ENCODE results near the gene JAKMIP2.
"Not testable (repeated sequence)": the region's sequence is repeated elsewhere in the genome, so short reads cannot be mapped to it uniquely, and the experiment has no call there.

The JAKMIP2 gene

GRCh38 chr5:147748590-147748989, 33.9 kb downstream of the JAKMIP2 start:
- DNase-seq, result no peak

- no peak for DNase-seq
Measured at GRCh38 chr5:147746986-147747385, 35.5 kb downstream of the JAKMIP2 start.

- peak in 8 of 56 donors; percentile 3 to 32 (median 18) for DNase-seq
Measured at GRCh38 chr5:147743678-147744374, 38.7 kb downstream of the JAKMIP2 start.

GRCh38 chr5:147743012-147743411, 39.5 kb downstream of the JAKMIP2 start:
- DNase-seq, result no peak

GRCh38 chr5:147742151-147742550, 40.4 kb downstream of the JAKMIP2 start:
- no peak for DNase-seq

GRCh38 chr5:147740864-147741263, 41.7 kb downstream of the JAKMIP2 start:
- no peak for DNase-seq

GRCh38 chr5:147737921-147738320, 44.6 kb downstream of the JAKMIP2 start:
- DNase-seq, result no peak

- no peak for DNase-seq
Measured at GRCh38 chr5:147735621-147736125, 46.9 kb downstream of the JAKMIP2 start.

- no peak for DNase-seq
Measured at GRCh38 chr5:147734894-147735293, 47.6 kb downstream of the JAKMIP2 start.

- no peak for DNase-seq
Measured at GRCh38 chr5:147733075-147733474, 49.5 kb downstream of the JAKMIP2 start.

- peak in 5 of 56 donors; percentile 1 to 38 (median 15) for DNase-seq
Measured at GRCh38 chr5:147732291-147732883, 50.1 kb downstream of the JAKMIP2 start.

GRCh38 chr5:147731431-147732290, 50.9 kb downstream of the JAKMIP2 start:
- DNase-seq, result peak in 3 of 56 donors; percentile 10 to 33 (median 14)

- DNase-seq, result no peak
Measured at GRCh38 chr5:147727200-147727599, 55.3 kb downstream of the JAKMIP2 start.

- not testable (repeated sequence) for DNase-seq
Measured at GRCh38 chr5:147721191-147721960, 61.2 kb downstream of the JAKMIP2 start.

- no peak for DNase-seq
Measured at GRCh38 chr5:147713550-147714295, 68.8 kb downstream of the JAKMIP2 start.

GRCh38 chr5:147712598-147712997, 69.9 kb downstream of the JAKMIP2 start:
- no peak for DNase-seq

GRCh38 chr5:147712019-147712418, 70.5 kb downstream of the JAKMIP2 start:
- DNase-seq, result no peak

- no peak for DNase-seq
Measured at GRCh38 chr5:147711019-147711418, 71.5 kb downstream of the JAKMIP2 start.

GRCh38 chr5:147708708-147709107, 73.8 kb downstream of the JAKMIP2 start:
- no peak for DNase-seq

- no peak for DNase-seq
Measured at GRCh38 chr5:147704544-147704943, 78.0 kb downstream of the JAKMIP2 start.
